Smooth muscle cell (in vitro differentiated cells): Measurements from ENCODE around the gene TNK2. TPM values are rescaled to one million over a fixed set of nuclear protein-coding genes. Genes with fewer than 3 reads are reported as not detected.

Experiments used
- DNase-seq: peaks from one replicate; lab custom pipeline; 2025; ENCODE audit not compliant: unreplicated experiment; lab: John Stamatoyannopoulos, UW
- H2AFZ ChIP-seq: fragments of 200-600 bp; sonication (generic); 2 replicates; pipeline ENCODE4 v1.6.0; 2016; ENCODE audit warnings: antibody characterized with exemption, low read depth, mild to moderate bottlenecking
- H3F3A ChIP-seq: fragments of 200-600 bp; sonication (generic); 2 replicates; pipeline ENCODE4 v1.6.0; 2017; ENCODE audit warnings: antibody characterized with exemption, low read depth
- H3K27ac ChIP-seq: fragments of 200-600 bp; sonication (generic); 2 replicates; pipeline ENCODE4 v1.5.1; 2016; ENCODE audit warnings: low read depth, mild to moderate bottlenecking
- H3K27me3 ChIP-seq: fragments of 200-600 bp; sonication (generic); 2 replicates; pipeline ENCODE4 v1.6.1; 2016; ENCODE audit warnings: low read depth, mild to moderate bottlenecking
- H3K36me3 ChIP-seq: fragments of 200-600 bp; sonication (generic); 2 replicates; pipeline ENCODE4 v1.5.1; 2016; ENCODE audit warnings: low read depth
- H3K4me1 ChIP-seq: fragments of 200-600 bp; sonication (generic); 2 replicates; pipeline ENCODE4 v1.5.1; 2016; ENCODE audit warnings: low read depth
- H3K4me2 ChIP-seq: fragments of 200-600 bp; sonication (generic); 2 replicates; pipeline ENCODE4 v1.6.0; 2016; ENCODE audit warnings: mild to moderate bottlenecking
- H3K4me3 ChIP-seq: fragments of 200-600 bp; sonication (generic); 2 replicates; pipeline ENCODE4 v1.5.1; 2016; ENCODE audit warnings: mild to moderate bottlenecking
- H3K79me2 ChIP-seq: fragments of 200-600 bp; sonication (generic); 2 replicates; pipeline ENCODE4 v1.6.0; 2016; ENCODE audit warnings: low read depth, mild to moderate bottlenecking
- H3K9ac ChIP-seq: fragments of 200-600 bp; sonication (generic); 2 replicates; pipeline ENCODE4 v1.6.0; 2016; ENCODE audit warnings: low read depth
- H3K9me3 ChIP-seq: fragments of 200-600 bp; sonication (generic); replicated peaks from 2 replicates; pipeline ENCODE4 v1.5.1; 2016; ENCODE audit warnings: low read depth
- H4K20me1 ChIP-seq: fragments of 200-600 bp; sonication (generic); 2 replicates; pipeline ENCODE4 v1.6.0; 2016; ENCODE audit warnings: low read depth
- CTCF ChIP-seq: fragments of 200-600 bp; sonication (generic); IDR thresholded peaks from 2 replicates; pipeline ENCODE4 v1.5.1; 2017; ENCODE audit warnings: borderline replicate concordance, mild to moderate bottlenecking, antibody characterized with exemption; ENCODE audit not compliant: insufficient read depth, poor library complexity, severe bottlenecking
- WGBS: methylation state at CpG from one replicate; pipeline ENCODE4 v1.1.7; 2016; ENCODE audit warnings: low lambda C conversion rate; 5-methylcytosine and 5-hydroxymethylcytosine counted together
- polyA plus RNA-seq: library from polyadenylated mRNA; unstranded; fragments of >200 nt; fragmentation: Nextera tagmentation; extraction: Ambion mirVana; gene quantifications from 2 replicates; pipeline ENCODE4 v1.2.1, GENCODE V29; 2016
- total RNA-seq: library from RNA; depleted of rRNA; stranded (reverse); fragments of >200 nt; gene quantifications from 2 replicates; pipeline ENCODE4 v1.2.3, GENCODE V29; 2014

Gene TNK2
- total and polyA plus RNA-seq, 2 experiments from 2014 or later, result 2.8 to 10.6 TPM

GRCh38 chr3:195882002-195882441, 26.3 kb downstream of the TNK2 start:
- H3F3A ChIP-seq, result no peaks in the 10 kb centered on the region
- no peak overlapping the region for H3K4me3 ChIP-seq
- no peaks in the 10 kb centered on the region for H3K9me3 ChIP-seq
- TF ChIP-seq CTCF, result no peak
- no peaks in the 10 kb centered on the region for H3K36me3 ChIP-seq
- no peaks in the 10 kb centered on the region for H4K20me1 ChIP-seq
- no peak overlapping the region for H3K4me2 ChIP-seq
- no peak overlapping the region for H2AFZ ChIP-seq
- no peaks in the 10 kb centered on the region for H3K27me3 ChIP-seq
- no peaks in the 10 kb centered on the region for H3K4me1 ChIP-seq
- no peak overlapping the region for H3K27ac ChIP-seq
- no peaks in the 10 kb centered on the region for H3K79me2 ChIP-seq
- H3K9ac ChIP-seq, result no peak overlapping the region
- DNase-seq, result no peak
- 96% methylated on average over 19 of the region's 19 CpGs for WGBS

GRCh38 chr3:195881276-195881988, 26.9 kb downstream of the TNK2 start:
- H3F3A ChIP-seq, result no peaks in the 10 kb centered on the region
- no peak for DNase-seq
- no peak overlapping the region for H2AFZ ChIP-seq
- no peak overlapping the region for H3K9ac ChIP-seq
- TF ChIP-seq CTCF, result no peak
- H3K27ac ChIP-seq, result no peak overlapping the region
- H3K4me3 ChIP-seq, result no peak overlapping the region
- H3K9me3 ChIP-seq, result no peaks in the 10 kb centered on the region
- 94% methylated on average over 8 of the region's 12 CpGs for WGBS
- H4K20me1 ChIP-seq, result no peaks in the 10 kb centered on the region
- no peak overlapping the region for H3K4me2 ChIP-seq
- no peaks in the 10 kb centered on the region for H3K4me1 ChIP-seq
- H3K27me3 ChIP-seq, result no peaks in the 10 kb centered on the region
- H3K79me2 ChIP-seq, result no peaks in the 10 kb centered on the region
- H3K36me3 ChIP-seq, result no peaks in the 10 kb centered on the region

- DNase-seq, result no peak
- Histone ChIP-seq H3K9me3 (no peaks in the 10 kb centered on the region), H3F3A (no peaks in the 10 kb centered on the region), H3K36me3 (no peaks in the 10 kb centered on the region), H3K27ac (no peak overlapping the region), H2AFZ (no peak overlapping the region), H4K20me1 (no peaks in the 10 kb centered on the region), H3K9ac (no peak overlapping the region), H3K79me2 (no peaks in the 10 kb centered on the region), H3K4me3 (no peak overlapping the region), H3K4me2 (no peak overlapping the region), H3K27me3 (no peaks in the 10 kb centered on the region), H3K4me1 (no peaks in the 10 kb centered on the region)
- 99% methylated on average over 4 of the region's 4 CpGs for WGBS
- no peak for TF ChIP-seq CTCF
These were observed 28.3 kb downstream of the TNK2 start for GRCh38 chr3:195880037-195880431.

- DNase-seq, result no peak
- H3K4me3 ChIP-seq, result no peak overlapping the region
- no peaks in the 10 kb centered on the region for H3F3A ChIP-seq
- 93% methylated on average over 16 of the region's 16 CpGs for WGBS
- no peaks in the 10 kb centered on the region for H3K4me1 ChIP-seq
- H3K36me3 ChIP-seq, result no peaks in the 10 kb centered on the region
- no peak overlapping the region for H3K9ac ChIP-seq
- no peak overlapping the region for H3K27ac ChIP-seq
- no peak for TF ChIP-seq CTCF
- H4K20me1 ChIP-seq, result no peaks in the 10 kb centered on the region
- no peak overlapping the region for H3K4me2 ChIP-seq
- H3K79me2 ChIP-seq, result no peaks in the 10 kb centered on the region
- H2AFZ ChIP-seq, result no peak overlapping the region
- no peaks in the 10 kb centered on the region for H3K9me3 ChIP-seq
- H3K27me3 ChIP-seq, result no peaks in the 10 kb centered on the region
These were observed 28.8 kb downstream of the TNK2 start for GRCh38 chr3:195879416-195880036.
